ENCODE data around the gene TMEM192. TPM values are rescaled to one million over a fixed set of nuclear protein-coding genes. Genes with fewer than 3 reads are reported as not detected.
"Not testable (repeated sequence)": the region's sequence is repeated elsewhere in the genome, so short reads cannot be mapped to it uniquely, and the experiment has no call there.

TMEM192 gene
- total and polyA plus RNA-seq, 2 donors (not counting 1 experiment from before 2014, with no cell fraction given): 7.7 to 13.3 TPM

DNA sequence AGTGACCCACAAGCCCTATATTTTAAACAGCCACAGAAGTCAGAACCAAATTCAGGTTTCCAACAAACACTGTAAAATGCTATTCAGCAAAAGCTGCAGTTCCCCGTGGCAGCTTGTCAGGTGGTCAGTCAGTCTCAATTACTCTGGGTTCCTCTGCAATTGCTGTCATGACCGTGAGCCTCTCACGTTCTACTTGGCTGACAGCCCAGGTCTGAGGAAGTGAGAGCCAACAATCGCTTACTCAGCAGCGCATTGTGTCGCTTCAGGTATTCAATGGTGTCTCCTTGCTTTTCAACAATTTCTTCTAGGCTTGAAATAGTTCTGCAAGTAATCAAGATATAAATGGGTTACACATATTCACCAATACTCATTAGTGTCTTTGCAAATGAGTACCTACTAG, 33.2 kb downstream of the TMEM192 start:
- peaks cover 2 to 22% of the 10 kb centered on the region in 2 experiments for H3K36me3 ChIP-seq (replicated peaks in 1 of 2; ENCODE audit: control extremely low read depth in 1 of 2, control insufficient read depth in 1 of 2, extremely low read depth in 1 of 2, insufficient read depth in 2 of 2, low read length in 1 of 2)
- Mint-ChIP-seq H3K27ac (no peak overlapping the region), H3K4me1 (no peaks in the 10 kb centered on the region), H3K27me3 (no peaks in the 10 kb centered on the region), H3K9me3 (ENCODE audit: insufficient read depth) (no peaks in the 10 kb centered on the region), H3K4me3 (no peak overlapping the region)
- TF ChIP-seq EZH2 (IDR thresholded peaks at IDR 0.05; ENCODE audit: borderline replicate concordance, insufficient read depth, low read depth, low read length, poor library complexity, severe bottlenecking): no peak
- TF ChIP-seq, protein P1, sequence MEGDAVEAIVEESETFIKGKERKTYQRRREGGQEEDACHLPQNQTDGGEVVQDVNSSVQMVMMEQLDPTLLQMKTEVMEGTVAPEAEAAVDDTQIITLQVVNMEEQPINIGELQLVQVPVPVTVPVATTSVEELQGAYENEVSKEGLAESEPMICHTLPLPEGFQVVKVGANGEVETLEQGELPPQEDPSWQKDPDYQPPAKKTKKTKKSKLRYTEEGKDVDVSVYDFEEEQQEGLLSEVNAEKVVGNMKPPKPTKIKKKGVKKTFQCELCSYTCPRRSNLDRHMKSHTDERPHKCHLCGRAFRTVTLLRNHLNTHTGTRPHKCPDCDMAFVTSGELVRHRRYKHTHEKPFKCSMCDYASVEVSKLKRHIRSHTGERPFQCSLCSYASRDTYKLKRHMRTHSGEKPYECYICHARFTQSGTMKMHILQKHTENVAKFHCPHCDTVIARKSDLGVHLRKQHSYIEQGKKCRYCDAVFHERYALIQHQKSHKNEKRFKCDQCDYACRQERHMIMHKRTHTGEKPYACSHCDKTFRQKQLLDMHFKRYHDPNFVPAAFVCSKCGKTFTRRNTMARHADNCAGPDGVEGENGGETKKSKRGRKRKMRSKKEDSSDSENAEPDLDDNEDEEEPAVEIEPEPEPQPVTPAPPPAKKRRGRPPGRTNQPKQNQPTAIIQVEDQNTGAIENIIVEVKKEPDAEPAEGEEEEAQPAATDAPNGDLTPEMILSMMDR (IDR thresholded peaks at IDR 0.05): no peak
- no peak overlapping the region for H3K4me2 ChIP-seq (replicated peaks; ENCODE audit: low read depth, low read length, poor library complexity, severe bottlenecking)
- no peak overlapping the region for H3K27ac ChIP-seq (ENCODE audit: low read length in 2 of 2)
- POLR2A ChIA-PET: no interaction called here
- no peaks in the 10 kb centered on the region for H3K9me3 ChIP-seq (ENCODE audit: control extremely low read depth in 1 of 3, control insufficient read depth in 2 of 3, insufficient read depth in 1 of 3, low read length in 2 of 3)
- H2AFZ ChIP-seq (ENCODE audit: insufficient read depth, low read depth, low read length, poor library complexity, severe bottlenecking): no peak overlapping the region
- no peaks in the 10 kb centered on the region for H3K27me3 ChIP-seq (replicated peaks in 1 of 4; ENCODE audit: control extremely low read depth in 1 of 4, control insufficient read depth in 3 of 4, insufficient read depth in 4 of 4, low read length in 3 of 4)
- H4K20me1 ChIP-seq (ENCODE audit: control insufficient read depth, insufficient read depth, low read length, poor library complexity, severe bottlenecking): no peaks in the 10 kb centered on the region
- intact Hi-C loops (cut with micrococcal nuclease): no loop called here
- 17% methylated on average over 3 of the region's 6 CpGs for WGBS (ENCODE audit: insufficient coverage)
- H3K79me2 ChIP-seq (ENCODE audit: control insufficient read depth, insufficient read depth, low read length): no peaks in the 10 kb centered on the region
- no peak overlapping the region for H3K4me3 ChIP-seq (ENCODE audit: control extremely low read depth in 1 of 5, extremely low read depth in 1 of 5, insufficient read depth in 1 of 5, low read depth in 2 of 5, low read length in 4 of 5)
- DNase-seq (no peak), ATAC-seq (ENCODE audit: low read depth) (no peak)
- H3K9ac ChIP-seq (ENCODE audit: low read length): no peak overlapping the region
- no peaks in the 10 kb centered on the region for H3K4me1 ChIP-seq (ENCODE audit: control insufficient read depth in 2 of 2, insufficient read depth in 2 of 2, low read length in 2 of 2)
- CTCF ChIA-PET: no interaction called here

DNA sequence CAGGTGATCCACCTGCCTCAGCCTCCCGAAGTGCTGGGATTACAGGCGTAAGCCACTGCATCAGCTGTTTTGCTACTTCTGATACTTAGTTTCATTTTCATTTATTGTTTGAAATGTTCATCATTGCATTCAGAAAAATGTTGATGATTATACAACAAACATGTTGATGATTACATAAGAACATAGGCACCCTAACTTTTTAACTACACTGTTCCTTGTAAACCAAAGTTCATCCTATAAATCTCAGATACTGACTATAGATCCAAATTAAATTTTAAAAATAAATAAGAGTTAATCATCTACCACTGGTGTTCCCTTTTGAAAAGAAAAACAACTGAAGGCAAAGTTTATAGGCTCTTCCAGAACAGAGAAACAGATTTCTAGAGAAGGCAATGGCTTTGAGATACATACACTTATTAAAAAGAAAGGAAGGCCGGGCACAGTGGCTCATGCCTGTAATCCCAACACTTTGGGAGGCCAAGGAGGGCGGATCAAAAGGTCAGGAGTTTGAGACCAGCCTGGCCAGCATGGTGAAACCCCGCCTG, 35.6 kb downstream of the TMEM192 start:
- ATAC-seq (ENCODE audit: low read depth) (no peak), DNase-seq (no peak)
- H3K27ac Mint-ChIP-seq: no peak overlapping the region
- H3K9me3 Mint-ChIP-seq (ENCODE audit: insufficient read depth): no peaks in the 10 kb centered on the region
- 100% methylated on average over 2 of the region's 5 CpGs for WGBS (ENCODE audit: insufficient coverage)
- intact Hi-C loops (cut with micrococcal nuclease): no loop called here
- Histone ChIP-seq H3K9me3 (ENCODE audit: control extremely low read depth in 1 of 3, control insufficient read depth in 2 of 3, insufficient read depth in 1 of 3, low read length in 2 of 3) (no peaks in the 10 kb centered on the region), H3K4me3 (ENCODE audit: control extremely low read depth in 1 of 5, extremely low read depth in 1 of 5, insufficient read depth in 1 of 5, low read depth in 2 of 5, low read length in 4 of 5) (no peak overlapping the region), H3K4me1 (ENCODE audit: control insufficient read depth in 2 of 2, insufficient read depth in 2 of 2, low read length in 2 of 2) (no peaks in the 10 kb centered on the region), H3K4me2 (replicated peaks; ENCODE audit: low read depth, low read length, poor library complexity, severe bottlenecking) (no peak overlapping the region), H3K79me2 (ENCODE audit: control insufficient read depth, insufficient read depth, low read length) (no peaks in the 10 kb centered on the region), H2AFZ (ENCODE audit: insufficient read depth, low read depth, low read length, poor library complexity, severe bottlenecking) (no peak overlapping the region), H3K27me3 (replicated peaks in 1 of 4; ENCODE audit: control extremely low read depth in 1 of 4, control insufficient read depth in 3 of 4, insufficient read depth in 4 of 4, low read length in 3 of 4) (no peaks in the 10 kb centered on the region), H4K20me1 (ENCODE audit: control insufficient read depth, insufficient read depth, low read length, poor library complexity, severe bottlenecking) (no peaks in the 10 kb centered on the region), H3K36me3 (replicated peaks in 1 of 2; ENCODE audit: control extremely low read depth in 1 of 2, control insufficient read depth in 1 of 2, extremely low read depth in 1 of 2, insufficient read depth in 2 of 2, low read length in 1 of 2) (peaks cover 2 to 22% of the 10 kb centered on the region in 2 experiments), H3K27ac (ENCODE audit: low read length in 2 of 2) (no peak overlapping the region), H3K9ac (ENCODE audit: low read length) (no peak overlapping the region)
- ChIA-PET CTCF (no interaction called here), POLR2A (no interaction called here)
- TF ChIP-seq EZH2 (IDR thresholded peaks at IDR 0.05; ENCODE audit: borderline replicate concordance, insufficient read depth, low read depth, low read length, poor library complexity, severe bottlenecking): no peak
- TF ChIP-seq, protein P1 (IDR thresholded peaks at IDR 0.05): no peak
- no peaks in the 10 kb centered on the region for H3K4me1 Mint-ChIP-seq
- H3K4me3 Mint-ChIP-seq: no peak overlapping the region
- H3K27me3 Mint-ChIP-seq: no peaks in the 10 kb centered on the region

DNA sequence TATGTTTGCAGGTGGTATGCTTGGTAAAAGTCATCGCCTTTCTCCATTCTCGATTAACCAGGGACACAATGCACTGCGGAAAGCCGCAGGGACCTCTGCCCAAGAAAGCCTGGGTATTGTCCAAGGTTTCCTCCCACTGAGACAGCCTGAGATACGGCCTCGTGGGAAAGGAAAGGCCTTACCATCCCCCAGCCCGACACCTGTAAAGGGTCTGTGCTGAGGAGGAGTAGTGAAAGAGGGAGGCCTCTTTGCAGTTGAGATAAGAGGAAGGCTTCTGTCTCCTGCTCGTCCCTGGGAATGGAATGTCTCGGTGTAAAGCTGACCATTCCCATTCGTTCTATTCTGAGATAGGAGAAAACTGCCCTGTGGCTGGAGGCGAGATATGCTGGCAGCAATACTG, 39.3 kb downstream of the TMEM192 start:
- H3K9ac ChIP-seq (ENCODE audit: low read length); H2AFZ ChIP-seq (ENCODE audit: insufficient read depth, low read depth, low read length, poor library complexity, severe bottlenecking); H3K27ac ChIP-seq (ENCODE audit: low read length in 2 of 2); H3K9me3 Mint-ChIP-seq (ENCODE audit: insufficient read depth); intact Hi-C loops (cut with micrococcal nuclease); H4K20me1 ChIP-seq (ENCODE audit: control insufficient read depth, insufficient read depth, low read length, poor library complexity, severe bottlenecking); H3K4me3 Mint-ChIP-seq; H3K4me3 ChIP-seq (ENCODE audit: control extremely low read depth in 1 of 5, extremely low read depth in 1 of 5, insufficient read depth in 1 of 5, low read depth in 2 of 5, low read length in 4 of 5); DNase-seq; ATAC-seq (ENCODE audit: low read depth); H3K4me2 ChIP-seq (replicated peaks; ENCODE audit: low read depth, low read length, poor library complexity, severe bottlenecking); H3K79me2 ChIP-seq (ENCODE audit: control insufficient read depth, insufficient read depth, low read length); H3K9me3 ChIP-seq (ENCODE audit: control extremely low read depth in 1 of 3, control insufficient read depth in 2 of 3, insufficient read depth in 1 of 3, low read length in 2 of 3); H3K27me3 Mint-ChIP-seq; POLR2A ChIA-PET; H3K4me1 ChIP-seq (ENCODE audit: control insufficient read depth in 2 of 2, insufficient read depth in 2 of 2, low read length in 2 of 2); H3K27ac Mint-ChIP-seq; H3K4me1 Mint-ChIP-seq; H3K27me3 ChIP-seq (replicated peaks in 1 of 4; ENCODE audit: control extremely low read depth in 1 of 4, control insufficient read depth in 3 of 4, insufficient read depth in 4 of 4, low read length in 3 of 4); CTCF ChIA-PET: not testable (repeated sequence)
- peaks cover 2 to 13% of the 10 kb centered on the region in 2 experiments for H3K36me3 ChIP-seq (replicated peaks in 1 of 2; ENCODE audit: control extremely low read depth in 1 of 2, control insufficient read depth in 1 of 2, extremely low read depth in 1 of 2, insufficient read depth in 2 of 2, low read length in 1 of 2)
- 94% methylated on average over 9 of the region's 11 CpGs for WGBS (ENCODE audit: insufficient coverage)
